Measurements from ENCODE around the gene LAMA2.

DNA sequence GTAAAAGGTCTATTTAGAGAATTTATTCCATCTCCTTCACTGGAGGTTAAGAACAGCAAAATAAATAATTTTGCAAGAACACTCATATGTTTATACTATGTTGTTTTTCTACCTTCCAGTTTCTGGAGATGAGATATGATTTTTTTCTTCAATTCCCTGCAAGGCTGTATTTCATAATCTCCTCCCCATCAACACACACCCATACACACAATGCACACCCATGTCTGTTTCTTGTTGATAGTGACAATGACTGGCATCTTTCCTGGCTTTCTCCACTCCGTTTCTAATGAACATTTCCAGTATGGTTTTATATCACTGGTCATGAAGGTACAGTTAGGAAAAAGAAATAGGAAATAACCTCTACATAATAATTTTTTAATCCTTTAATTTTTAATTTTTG lies 624.9 kb downstream of the LAMA2 start:
- TF ChIP-seq POLR2A (IDR thresholded peaks at IDR 0.05) = no peak
- TF ChIP-seq, protein P1, sequence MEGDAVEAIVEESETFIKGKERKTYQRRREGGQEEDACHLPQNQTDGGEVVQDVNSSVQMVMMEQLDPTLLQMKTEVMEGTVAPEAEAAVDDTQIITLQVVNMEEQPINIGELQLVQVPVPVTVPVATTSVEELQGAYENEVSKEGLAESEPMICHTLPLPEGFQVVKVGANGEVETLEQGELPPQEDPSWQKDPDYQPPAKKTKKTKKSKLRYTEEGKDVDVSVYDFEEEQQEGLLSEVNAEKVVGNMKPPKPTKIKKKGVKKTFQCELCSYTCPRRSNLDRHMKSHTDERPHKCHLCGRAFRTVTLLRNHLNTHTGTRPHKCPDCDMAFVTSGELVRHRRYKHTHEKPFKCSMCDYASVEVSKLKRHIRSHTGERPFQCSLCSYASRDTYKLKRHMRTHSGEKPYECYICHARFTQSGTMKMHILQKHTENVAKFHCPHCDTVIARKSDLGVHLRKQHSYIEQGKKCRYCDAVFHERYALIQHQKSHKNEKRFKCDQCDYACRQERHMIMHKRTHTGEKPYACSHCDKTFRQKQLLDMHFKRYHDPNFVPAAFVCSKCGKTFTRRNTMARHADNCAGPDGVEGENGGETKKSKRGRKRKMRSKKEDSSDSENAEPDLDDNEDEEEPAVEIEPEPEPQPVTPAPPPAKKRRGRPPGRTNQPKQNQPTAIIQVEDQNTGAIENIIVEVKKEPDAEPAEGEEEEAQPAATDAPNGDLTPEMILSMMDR (IDR thresholded peaks at IDR 0.05) = no peak
